GM12874 (cell line): ENCODE results near the gene OSBPL1A.

ENCODE experiments used
- CTCF ChIP-seq: IDR thresholded peaks from 2 replicates; pipeline ENCODE4 v1.5.1; 2011; ENCODE audit warnings: low read depth, mild to moderate bottlenecking, control low read depth, low read length, moderate library complexity; ENCODE audit not compliant: insufficient read depth

OSBPL1A gene

GRCh38 chr18:24397694-24398368 is at the start of gene OSBPL1A:
TSS of gene OSBPL1A (minus strand) at chr18:24397824. CDS start at chr18:24377533, 20,291 bp downstream.
- TF ChIP-seq CTCF = no peak

- TF ChIP-seq CTCF = no peak
Observed at GRCh38 chr18:24446953-24447538, 49.4 kb upstream of the OSBPL1A start.

GRCh38 chr18:24446453-24446852 is 48.8 kb upstream of the OSBPL1A start:
- no peak for TF ChIP-seq CTCF

GRCh38 chr18:24443870-24444269 is 46.2 kb upstream of the OSBPL1A start:
- TF ChIP-seq CTCF = no peak

- no peak for TF ChIP-seq CTCF
Observed at GRCh38 chr18:24436939-24437338, 39.3 kb upstream of the OSBPL1A start.

- TF ChIP-seq CTCF = no peak
Observed at GRCh38 chr18:24432618-24433017, 35.0 kb upstream of the OSBPL1A start.

- TF ChIP-seq CTCF = no peak
Observed at GRCh38 chr18:24429188-24429587, 31.6 kb upstream of the OSBPL1A start.
